CD4-positive, alpha-beta T cell treated with Interleukin-17A for 4 hours (primary cell): ENCODE results near the gene CLIC3.
"Not testable (repeated sequence)": the region's sequence is repeated elsewhere in the genome, so short reads cannot be mapped to it uniquely, and the experiment has no call there.

ENCODE experiments used
- DNase-seq: peaks from one replicate; pipeline ENCODE4 v3.0.0-alpha.2; 2020; ENCODE audit warnings: mixed read lengths

CLIC3 gene

DNA sequence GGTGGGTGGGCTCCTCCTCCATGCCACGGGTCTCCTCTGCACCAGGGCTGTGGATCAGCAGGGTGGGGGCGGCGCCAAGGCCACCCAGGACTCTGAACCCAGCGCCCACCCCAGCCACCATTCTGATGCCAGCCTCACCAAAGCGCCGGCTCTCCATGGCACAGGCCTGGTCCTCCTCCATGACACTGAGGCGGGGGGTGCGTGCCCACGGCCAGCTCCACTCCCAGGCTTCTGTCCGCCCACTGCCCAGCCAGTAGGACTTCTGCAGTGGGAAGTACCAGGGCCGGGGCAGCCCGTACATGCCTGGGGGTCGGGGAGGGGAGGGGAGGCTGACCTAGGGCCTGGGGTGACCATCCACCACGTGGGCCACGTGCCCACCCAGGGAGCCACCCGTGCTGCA is 20.1 kb upstream of the CLIC3 start:
- no peak for DNase-seq

DNA sequence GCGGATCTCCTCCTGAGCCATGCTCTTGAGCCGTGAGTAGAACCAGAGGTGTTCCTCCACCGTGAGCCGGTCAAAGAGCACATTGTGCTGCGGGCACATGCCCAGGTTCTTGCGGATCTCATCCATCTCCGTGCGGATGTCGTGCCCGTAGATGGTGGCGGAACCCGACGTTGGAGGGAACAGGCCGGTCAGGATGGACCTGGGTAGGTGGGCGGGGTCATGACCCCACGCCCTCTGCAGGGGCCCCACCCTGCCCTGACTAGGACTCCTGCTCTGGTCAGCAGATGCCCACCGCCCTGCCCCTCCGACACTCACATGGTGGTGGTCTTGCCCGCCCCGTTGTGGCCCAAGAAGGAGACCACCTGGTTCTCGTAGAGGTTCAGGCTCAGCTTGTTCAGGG is 19.6 kb upstream of the CLIC3 start:
- DNase-seq: no peak

DNA sequence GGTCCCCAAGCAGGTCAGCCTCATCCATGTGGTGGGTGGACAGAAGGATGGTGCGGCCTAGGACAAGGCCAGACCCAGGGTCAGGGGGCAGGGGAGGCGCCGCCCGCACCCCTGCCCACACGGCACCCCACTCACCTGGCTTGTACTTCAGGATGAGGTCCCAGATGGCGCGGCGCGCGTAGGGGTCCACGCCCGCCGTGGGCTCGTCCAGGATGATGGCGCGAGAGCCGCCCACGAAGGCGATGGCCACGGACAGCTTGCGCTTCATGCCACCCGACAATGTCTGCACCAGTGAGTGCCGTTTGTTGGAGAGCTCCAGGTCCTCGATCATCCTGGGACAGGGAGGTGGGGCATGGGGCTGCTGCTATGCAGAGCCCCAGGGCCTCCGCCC is 19.2 kb upstream of the CLIC3 start:
- no peak for DNase-seq

DNA sequence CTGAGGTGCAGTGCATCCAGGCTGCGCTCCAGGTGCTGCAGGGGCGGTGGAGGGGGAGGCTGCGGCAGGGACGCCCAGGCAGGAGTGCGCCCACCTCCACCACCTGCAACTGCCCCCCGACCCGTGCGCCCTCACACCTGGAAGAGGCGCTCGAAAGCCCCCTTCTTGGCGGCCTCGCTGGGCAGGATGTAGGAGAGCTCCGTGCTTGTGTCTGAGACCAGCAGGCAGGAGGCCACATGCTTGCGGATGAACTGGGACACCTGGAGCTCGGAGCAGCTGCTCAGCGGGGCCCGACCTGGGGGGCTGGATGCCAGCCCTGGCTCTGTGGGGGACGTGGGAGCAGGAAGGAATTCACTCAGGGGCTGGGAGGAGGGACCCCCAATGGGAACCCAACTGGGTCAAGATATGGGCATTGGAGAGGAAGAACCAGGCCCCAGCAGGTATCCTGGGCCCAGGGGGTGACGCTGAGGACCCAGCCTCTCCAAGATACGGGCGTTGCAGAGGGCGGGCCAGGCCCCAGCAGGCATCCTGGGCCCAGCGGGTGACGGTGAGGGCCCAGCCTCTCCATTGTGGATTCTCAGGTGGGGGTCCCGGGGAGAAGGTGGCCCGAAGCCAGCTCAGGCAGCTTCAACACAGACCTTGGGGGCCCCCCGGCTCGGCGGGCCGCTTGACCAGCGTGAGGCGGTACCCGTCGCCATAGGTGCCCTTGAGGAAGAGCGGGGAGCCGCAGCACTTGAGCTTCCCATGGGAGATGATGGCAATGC is 18.6 kb upstream of the CLIC3 start:
- DNase-seq: no peak

DNA sequence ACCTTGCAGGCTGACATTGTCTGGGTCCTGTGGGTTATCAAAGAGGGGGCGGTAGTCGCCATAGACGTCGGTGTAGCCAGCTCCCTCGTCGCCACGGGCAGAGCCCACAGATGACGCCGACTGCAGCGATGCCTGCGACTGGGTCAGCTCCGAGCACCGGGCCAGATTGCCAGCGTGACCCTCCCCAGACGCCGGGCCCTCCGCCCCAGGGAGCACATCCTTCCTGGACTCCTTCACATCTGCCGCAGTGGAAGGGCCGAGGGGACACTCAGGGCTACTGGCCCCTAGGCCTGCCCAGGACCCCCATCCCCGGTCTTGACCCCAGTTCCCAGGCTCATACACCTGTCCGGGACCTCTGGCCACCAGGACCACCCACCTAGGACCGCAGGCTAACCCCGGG is 17.8 kb upstream of the CLIC3 start:
- no peak for DNase-seq

DNA sequence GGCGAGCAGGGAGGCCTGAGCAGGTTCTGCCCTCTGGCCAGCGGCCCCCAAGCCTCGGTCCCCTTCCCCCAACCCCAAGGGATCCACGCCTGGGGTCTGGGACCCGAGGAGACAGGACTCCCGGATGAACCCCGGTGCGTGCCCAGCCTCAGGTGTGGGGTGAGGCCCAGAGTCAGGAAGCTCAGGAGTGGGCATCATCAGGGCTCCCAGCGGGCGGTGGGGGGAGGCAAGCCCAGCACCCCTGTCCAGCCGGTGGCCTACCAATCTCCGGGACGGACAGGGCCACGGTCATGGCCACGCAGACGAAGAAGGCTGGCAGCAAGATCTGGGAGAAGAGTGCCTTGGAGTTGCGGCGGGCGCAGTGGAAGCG is 17.2 kb upstream of the CLIC3 start:
- no peak for DNase-seq

DNA sequence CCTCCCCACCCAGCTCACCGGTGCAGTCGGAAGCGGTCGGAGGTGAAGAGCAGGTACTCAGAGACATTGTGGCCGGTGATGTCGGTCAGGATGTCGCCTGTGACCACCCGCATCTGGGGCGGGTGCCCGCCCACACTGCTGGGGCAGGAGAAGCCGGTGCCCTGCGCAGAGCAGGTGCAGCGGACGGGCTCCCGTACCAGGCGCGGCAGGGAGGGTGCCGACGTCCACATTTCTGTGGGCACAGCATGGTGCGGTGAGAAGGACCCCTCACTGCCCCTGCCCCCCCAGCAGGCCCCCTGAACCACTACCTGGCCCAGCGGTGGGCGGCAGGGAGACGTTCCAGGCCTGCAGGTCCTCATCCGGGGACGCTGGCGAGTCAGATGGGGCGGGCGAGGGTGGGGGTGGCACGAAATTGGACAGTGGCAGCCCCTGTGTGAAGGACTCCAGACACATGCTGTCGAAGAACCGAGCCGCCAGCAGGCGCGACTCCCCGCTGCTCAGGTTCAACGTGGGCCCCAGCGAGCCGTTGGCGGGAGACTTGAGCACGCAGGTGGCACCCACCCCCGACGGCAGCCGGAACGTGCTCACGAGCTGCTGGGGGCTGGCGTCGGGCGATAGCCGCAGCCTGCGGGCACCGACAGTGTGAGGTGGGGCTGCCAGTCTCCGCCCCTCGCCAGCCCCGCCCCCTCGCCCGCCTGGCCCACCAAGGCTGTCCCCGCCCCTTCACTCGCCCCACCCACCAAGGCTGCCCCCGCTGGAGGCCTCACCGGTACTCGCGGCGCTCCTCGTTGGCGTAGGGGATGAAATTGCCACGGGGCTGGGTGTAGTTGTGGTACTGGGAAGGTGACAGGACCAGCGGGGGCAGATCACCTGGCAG is 16.6 kb upstream of the CLIC3 start:
- no peak for DNase-seq

DNA sequence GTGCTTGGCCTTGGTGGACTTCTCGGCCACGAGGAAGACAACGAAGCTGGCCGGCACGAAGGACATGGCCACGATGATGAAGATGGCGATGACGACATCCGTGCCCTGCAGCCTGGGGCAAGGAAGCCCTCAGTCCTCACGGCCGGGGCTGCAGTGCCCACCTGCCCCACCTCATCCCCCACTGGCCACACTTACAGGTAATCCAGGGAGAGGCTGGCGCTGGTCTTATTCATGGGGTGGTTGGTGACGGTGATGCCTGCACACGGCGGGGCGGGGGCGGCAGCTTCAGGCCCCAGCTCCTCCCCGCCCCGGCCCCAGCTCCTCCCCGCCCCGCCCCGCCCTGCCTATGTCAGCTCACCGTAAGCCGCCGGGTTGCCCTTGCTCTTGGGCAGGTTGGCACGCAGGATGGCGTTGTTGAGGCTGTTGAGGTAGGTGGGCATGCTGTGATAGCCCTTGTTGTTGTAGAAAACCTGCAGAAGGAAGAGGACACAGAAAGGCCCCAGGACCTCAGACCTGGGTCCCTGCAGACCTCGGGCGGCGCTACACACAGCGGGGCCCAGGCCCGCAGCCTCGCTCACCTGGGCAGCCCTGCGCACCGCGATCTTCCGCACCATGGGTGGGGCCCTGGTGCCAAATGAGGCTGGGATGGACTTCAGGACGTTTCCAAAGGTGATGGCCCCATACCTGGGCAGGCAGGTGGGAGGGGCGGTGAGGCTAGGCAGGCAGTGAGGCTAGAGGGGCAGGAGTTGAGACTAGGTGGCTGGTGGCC is 15.7 kb upstream of the CLIC3 start:
- DNase-seq: no peak

DNA sequence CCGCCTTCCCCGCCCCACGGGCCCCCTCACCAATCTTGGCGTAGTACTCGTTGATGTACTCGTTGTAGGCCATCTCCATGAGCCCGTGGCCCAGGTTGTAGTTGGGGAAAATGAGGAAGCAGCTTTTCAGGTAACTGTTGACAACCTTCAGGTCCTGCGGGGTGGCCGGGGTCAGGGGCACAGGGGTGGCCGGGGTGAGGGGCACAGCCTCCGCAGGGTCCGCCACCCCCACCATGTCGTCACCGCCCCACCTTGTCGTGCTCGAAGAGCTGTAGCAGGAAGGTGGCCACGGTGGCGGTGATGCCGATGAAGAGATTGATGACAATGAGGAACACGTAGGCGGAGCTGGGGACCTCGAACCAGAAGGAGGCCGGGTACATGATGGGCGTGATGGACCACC is 14.8 kb upstream of the CLIC3 start:
- DNase-seq: no peak

DNA sequence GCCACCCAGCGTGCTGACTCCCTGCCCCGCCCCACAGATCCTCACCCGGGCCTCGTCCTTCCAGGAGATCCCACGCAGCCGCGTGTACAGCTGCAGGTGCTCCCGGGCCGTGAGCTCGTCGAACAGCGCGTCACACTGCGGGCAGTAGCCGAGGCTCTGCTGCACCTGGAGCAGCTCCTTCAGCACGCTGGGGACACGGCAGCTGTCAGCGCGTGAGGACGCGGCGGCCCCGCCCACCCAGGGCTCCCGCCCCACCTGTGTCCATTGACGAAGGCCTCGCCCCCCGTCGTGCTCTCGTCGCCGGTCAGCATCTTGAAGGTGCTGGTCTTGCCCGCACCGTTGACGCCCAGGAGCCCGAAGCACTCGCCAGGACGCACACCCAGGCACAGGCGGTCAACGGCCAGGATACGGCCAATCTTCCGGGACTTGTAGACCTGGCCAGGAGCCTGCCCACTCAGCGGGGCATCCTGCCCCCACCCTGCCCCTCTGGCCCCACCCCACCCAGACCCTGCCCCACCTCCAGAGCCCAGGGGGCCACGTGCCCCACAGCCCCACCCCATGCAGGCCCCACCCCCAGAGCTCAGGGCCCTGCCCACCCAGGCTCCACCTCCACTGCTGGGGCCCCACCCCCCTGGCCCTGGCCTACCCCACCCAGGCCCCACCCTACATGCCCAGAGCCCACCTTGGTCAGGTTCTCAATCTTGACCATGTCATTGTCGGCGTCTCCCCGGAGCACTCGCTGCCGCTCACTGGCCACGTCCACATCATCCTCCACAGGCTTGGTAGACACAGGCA is 13.8 kb upstream of the CLIC3 start:
- DNase-seq: no peak

DNA sequence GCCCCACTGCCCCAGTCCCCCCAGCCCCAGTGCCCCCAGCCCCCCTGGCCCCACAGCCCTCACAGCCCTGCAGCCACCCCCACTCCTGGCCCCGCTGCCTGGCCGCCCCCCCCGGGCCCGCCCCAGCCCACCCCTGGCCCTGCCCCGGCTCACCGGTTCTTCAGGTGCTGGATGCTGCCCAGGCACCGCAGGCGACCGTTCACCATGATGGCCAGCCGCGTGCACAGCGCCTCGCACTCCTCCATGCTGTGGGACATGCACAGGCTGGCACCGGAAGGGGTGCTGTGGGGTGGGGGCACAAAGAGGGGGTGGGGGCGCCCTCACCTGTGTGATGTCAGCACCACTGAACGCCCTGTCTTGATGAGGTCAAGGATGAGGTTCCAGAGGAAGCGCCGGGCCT is 12.8 kb upstream of the CLIC3 start:
- no peak for DNase-seq

DNA sequence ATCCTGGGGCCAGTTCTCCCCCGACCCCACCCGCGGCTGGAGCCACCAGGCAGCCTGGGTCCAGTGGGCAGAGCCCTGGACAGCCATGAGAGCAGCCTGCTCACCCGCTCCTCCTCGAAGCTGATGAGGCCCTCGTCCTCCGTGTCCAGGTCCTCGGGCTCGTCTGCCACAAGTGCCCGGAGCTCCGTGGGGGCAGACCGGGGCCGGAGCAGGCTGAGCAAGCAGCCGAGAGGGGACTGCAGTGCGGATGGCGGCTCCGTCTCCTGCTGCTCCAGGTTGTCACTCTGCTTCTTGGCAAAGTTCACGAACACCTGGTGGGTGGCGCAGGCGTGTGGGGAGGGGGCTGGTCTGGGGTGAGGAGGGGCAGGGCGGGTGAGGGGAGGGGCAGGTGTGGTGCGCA is 11.9 kb upstream of the CLIC3 start:
- no peak for DNase-seq

DNA sequence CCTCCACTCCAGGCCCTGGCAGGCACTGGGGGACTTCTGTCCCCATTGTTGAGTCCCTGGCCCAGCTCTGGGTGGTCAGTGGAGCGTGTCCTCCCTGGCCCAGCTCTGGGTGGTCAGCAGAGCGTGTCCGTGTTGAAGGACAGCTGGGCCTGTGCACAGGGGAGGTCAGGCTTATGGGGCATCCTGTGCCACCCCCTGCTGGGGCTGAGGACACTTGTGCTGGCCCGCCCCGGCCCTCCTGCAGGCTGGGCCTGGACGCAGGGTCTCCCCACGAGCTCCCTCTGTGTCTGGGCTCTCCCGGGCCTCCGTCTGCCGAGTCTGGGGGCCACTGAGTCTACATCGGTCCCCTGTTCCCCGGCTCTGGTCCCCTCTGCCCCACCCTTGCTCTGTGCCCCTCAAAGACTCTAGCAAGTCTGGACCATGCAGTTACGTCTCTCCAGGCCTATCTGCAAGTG is 11.5 kb upstream of the CLIC3 start:
- DNase-seq: no peak

DNA sequence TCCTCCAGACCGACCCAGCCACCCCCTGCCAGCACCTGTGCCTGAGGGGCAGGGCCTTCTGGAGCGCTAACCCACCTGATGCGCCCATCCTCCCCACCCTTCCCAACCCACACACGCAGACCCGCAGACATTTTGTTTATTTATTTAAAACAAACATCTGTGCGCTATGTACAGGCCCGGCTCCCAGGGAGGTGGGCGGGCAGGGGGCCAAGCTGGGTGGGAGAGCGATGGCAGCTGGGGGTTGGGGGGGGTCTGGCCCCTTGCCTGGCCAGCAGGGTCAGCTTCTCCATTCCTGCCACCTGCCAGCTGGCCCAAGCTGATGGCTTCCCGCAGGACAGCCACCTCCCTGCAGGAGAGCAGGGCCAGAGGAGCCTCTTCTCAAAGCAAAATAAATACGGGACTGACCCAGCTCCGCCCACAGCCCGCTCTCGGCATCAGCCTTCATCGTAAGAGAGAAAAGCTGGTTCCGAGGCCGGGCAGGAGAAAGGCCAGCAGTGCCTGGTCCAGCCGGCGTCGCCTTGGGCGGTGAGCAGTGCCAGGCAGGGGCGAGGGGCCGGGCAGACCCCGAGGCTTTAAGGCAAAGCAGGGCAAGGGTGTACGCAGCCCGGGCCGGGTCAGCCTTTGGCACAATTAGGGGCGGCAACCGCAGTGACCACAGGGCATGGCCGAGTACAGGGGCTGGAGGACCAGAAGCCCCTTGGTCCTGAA is 10.9 kb upstream of the CLIC3 start:
- no peak for DNase-seq

DNA sequence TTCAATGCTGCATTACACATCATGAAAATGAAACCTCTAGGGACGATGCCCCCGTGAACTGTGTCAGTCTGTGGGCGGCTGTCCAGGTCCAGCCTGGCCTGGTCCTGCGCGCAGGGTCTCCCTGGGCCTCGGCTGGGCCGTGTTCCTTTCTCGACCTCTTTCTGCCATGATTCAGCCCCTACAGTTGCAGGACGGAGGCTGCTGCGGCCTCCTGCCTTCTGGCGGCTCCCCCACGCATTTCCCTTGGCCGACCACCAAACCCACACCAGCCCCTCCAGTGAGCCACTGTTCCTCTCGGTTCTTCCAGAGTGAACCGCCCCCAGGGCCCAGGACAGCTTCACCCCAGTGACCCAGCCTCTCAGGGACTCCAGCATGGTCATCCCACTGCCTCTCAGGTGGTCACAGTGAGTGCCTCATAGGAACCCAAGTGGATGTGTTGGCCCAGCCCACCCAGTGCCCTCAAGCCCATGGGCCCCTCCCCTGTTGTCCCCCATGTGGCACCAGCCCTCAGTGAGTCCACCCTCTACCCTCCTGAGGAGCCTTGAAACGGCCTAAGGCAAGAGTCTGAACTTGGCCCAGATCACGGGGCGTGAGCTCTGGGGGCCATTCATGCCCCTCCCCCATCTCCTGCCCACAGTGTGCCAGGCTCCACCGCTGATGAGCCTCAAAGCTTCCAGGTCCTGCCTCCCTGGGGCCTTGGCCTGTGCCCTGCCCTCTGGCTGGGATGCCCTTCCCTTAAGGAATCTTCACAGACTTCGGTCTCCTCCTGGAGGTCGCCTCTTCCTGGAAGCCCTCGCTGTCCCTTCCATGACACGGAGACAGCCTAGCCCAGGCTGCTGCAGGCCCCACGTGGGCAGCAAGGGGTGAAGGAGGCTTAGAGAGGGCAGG is 10.0 kb upstream of the CLIC3 start:
- no peak for DNase-seq

DNA sequence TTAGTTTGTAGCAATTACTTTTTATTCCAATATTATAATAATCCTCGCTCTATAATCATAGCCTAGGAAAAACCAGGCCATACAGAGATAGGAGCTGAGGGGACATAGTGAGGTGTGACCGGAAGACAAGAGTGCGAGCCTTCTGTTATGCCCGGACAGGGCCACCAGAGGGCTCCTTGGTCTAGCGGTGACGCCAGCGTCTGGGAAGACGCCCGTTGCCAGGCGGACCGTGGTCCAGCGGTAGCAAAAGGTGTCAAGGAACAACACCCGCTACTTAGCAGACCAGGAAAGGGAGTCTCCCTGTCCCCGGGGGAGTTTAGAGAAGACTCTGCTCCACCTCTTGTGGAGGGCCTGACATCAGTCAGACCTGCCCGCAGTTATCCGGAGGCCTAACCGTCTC is 7.9 kb upstream of the CLIC3 start:
- not testable (repeated sequence) for DNase-seq

DNA sequence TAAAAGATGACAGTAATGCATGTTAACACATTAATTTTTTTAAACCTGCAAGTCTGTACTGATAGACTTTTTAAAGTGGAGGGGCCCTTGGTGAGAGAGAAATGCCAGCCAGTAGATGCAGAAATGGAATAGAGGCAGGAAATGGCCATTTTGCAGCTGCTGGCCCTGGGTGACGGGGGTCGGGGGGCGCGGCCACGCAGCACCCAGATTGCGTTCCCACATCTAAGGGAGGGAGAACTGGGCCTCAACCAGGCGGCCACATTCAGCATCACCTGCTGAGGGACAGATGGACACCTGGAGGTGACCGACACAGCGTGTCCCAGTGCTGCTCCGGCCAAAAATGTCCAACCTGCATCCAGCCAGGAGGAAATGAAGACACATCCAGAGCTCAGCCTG is 6.3 kb upstream of the CLIC3 start:
- no peak for DNase-seq

DNA sequence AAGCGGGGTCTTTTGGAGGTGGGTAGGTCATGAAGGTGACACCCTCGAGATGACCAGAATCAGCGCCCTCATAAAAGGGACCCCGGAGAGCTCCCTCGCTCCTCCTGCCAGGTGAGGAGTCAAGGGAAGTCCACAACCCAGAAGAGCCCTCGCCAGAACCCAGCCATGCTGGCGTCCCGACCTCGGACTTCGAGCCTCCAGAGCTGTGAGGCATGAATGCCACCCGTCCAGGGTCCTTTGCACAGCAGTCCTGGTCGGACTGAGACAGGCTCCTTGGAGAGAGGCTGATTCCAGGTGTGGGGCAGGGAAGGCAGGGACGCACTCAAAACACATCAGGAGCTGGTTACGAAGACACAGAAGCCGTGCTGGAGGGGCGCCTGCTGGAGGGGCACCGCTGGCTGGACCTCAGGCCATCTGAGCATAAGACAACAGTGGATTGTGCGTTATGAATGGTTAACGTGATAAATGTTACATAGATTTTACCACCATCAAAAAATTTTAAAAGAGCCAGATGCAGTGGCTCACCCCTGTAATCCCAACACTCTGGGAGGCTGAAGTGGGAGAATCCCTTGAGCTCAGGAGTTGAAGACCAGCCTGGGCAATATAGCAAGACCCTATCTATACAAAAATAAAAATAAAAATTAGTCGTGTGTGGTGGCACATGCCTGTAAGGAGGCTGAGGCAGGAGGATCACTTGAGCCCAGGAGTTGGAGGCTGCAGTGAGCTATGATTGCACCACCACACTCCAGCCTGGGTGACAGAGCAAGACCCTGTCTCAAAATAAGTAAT is 5.7 kb upstream of the CLIC3 start:
- DNase-seq: no peak

DNA sequence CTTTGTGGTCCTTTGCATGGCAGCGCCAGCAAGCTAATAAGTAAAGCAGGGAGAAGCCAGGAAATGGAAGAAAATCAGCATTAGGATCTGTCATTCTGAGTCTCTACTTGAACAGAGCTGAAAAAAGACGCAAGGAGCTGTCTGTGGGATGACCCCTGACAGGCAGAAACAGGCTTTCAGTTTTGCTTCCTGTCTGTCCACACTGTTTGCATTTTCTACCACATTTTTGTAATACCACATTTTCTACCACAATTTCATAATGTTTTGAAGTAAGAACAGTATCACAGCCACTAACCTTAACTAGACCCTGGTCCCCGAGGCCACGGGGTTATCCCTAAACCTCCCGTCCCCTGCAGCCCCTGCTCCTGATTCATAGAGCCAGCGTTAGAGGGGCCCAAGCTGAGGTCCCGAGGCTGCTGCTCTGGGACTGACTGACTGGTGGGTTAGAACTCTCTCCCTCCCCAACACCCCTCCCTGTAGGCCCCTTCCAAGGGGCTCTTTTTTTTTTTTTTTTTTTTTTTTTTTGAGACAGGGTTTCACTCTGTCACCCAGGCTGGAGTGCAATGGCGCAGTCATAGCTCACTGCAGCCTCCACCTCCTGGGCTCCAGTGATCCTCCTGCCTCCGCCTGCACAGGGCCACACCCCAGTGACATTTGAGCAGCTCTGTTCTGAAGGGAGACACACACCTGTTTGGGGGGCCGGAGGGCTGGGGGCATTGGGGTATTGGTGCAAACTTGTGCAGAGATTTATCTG is 4.0 kb upstream of the CLIC3 start:
- DNase-seq: no peak
